ENCODE results near the gene CBFA2T3. TPM values are rescaled to one million over a fixed set of nuclear protein-coding genes. Genes with fewer than 3 reads are reported as not detected.

Gene CBFA2T3
- total and polyA plus RNA-seq, 2 of the 13 experiments (the other 11 are each of a cell fraction or from before 2014, with no cell fraction given) = 0.05 TPM; not detected in 1

GRCh38 chr16:88928405-88929090 lies 48.5 kb downstream of the CBFA2T3 start (continued):
- TF ChIP-seq ZKSCAN8 (CRISPR knock-in tag; IDR thresholded peaks at IDR 0.05; ENCODE audit: borderline replicate concordance) (no peak), ZNF367 (CRISPR knock-in tag; IDR thresholded peaks at IDR 0.05; ENCODE audit: borderline replicate concordance) (no peak), GATAD2A (CRISPR knock-in tag; IDR thresholded peaks at IDR 0.05) (0 out of 2 replicates have a peak, but pooled peaks have one; percentile 21), POGZ (CRISPR knock-in tag; IDR thresholded peaks at IDR 0.05) (no peak), ZNF576 (CRISPR knock-in tag; IDR thresholded peaks at IDR 0.05) (0 out of 2 replicates have a peak, but pooled peaks have one; percentile 58), CCAR2 (optimal IDR thresholded peaks at IDR 0.05; ENCODE audit: low read depth, low read length) (no peak), KDM3A (CRISPR knock-in tag; IDR thresholded peaks at IDR 0.05; ENCODE audit: low read depth) (peak; percentile 26; the same call in 1 of the 2 replicates), CCDC6 (CRISPR knock-in tag; IDR thresholded peaks at IDR 0.05) (no peak), KAT2B (IDR thresholded peaks at IDR 0.05; ENCODE audit: borderline replicate concordance, low read depth, low read length) (no peak), ZNF646 (CRISPR knock-in tag; IDR thresholded peaks at IDR 0.05) (no peak), ZNF124 (CRISPR knock-in tag; IDR thresholded peaks at IDR 0.05) (0 out of 2 replicates have a peak, but pooled peaks have one; percentile 25), ISX (CRISPR knock-in tag; conservative IDR thresholded peaks at IDR 0.05) (no peak), ZNF143 (CRISPR knock-in tag; IDR thresholded peaks at IDR 0.05) (no peak), SRF (IDR thresholded peaks at IDR 0.05; ENCODE audit: low read depth, low read length) (no peak), HNRNPLL (IDR thresholded peaks at IDR 0.05; ENCODE audit: low read depth, low read length, poor library complexity, severe bottlenecking) (peak; percentile 30), JUN (CRISPR knock-in tag; IDR thresholded peaks at IDR 0.05) (no peak), TEAD3 (CRISPR knock-in tag; optimal IDR thresholded peaks at IDR 0.05; ENCODE audit: borderline replicate concordance) (peak; percentile 16), NONO (IDR thresholded peaks at IDR 0.05) (no peak), NONO (CRISPR knock-in tag; conservative IDR thresholded peaks at IDR 0.05) (no peak)
- TF ChIP-seq, protein P1, sequence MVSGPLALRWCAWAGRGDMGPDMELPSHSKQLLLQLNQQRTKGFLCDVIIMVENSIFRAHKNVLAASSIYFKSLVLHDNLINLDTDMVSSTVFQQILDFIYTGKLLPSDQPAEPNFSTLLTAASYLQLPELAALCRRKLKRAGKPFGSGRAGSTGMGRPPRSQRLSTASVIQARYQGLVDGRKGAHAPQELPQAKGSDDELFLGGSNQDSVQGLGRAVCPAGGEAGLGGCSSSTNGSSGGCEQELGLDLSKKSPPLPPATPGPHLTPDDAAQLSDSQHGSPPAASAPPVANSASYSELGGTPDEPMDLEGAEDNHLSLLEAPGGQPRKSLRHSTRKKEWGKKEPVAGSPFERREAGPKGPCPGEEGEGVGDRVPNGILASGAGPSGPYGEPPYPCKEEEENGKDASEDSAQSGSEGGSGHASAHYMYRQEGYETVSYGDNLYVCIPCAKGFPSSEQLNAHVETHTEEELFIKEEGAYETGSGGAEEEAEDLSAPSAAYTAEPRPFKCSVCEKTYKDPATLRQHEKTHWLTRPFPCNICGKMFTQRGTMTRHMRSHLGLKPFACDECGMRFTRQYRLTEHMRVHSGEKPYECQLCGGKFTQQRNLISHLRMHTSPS (CRISPR knock-in tag; IDR thresholded peaks at IDR 0.05; ENCODE audit: low read depth) = no peak; the same call in none of the 2 replicates
- TF ChIP-seq, protein P2, sequence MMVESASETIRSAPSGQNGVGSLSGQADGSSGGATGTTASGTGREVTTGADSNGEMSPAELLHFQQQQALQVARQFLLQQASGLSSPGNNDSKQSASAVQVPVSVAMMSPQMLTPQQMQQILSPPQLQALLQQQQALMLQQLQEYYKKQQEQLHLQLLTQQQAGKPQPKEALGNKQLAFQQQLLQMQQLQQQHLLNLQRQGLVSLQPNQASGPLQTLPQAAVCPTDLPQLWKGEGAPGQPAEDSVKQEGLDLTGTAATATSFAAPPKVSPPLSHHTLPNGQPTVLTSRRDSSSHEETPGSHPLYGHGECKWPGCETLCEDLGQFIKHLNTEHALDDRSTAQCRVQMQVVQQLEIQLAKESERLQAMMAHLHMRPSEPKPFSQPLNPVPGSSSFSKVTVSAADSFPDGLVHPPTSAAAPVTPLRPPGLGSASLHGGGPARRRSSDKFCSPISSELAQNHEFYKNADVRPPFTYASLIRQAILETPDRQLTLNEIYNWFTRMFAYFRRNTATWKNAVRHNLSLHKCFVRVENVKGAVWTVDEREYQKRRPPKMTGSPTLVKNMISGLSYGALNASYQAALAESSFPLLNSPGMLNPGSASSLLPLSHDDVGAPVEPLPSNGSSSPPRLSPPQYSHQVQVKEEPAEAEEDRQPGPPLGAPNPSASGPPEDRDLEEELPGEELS (CRISPR knock-in tag; IDR thresholded peaks at IDR 0.05) = no peak

Measured in HepG2 (cell line).